Measurements from ENCODE around the gene TXK. TPM values are rescaled to one million over a fixed set of nuclear protein-coding genes. Genes with fewer than 3 reads are reported as not detected.

TXK gene
- total and polyA plus RNA-seq, 3 donors from 2014 or later = 3.1 to 5.9 (median 3.6) TPM

DNA sequence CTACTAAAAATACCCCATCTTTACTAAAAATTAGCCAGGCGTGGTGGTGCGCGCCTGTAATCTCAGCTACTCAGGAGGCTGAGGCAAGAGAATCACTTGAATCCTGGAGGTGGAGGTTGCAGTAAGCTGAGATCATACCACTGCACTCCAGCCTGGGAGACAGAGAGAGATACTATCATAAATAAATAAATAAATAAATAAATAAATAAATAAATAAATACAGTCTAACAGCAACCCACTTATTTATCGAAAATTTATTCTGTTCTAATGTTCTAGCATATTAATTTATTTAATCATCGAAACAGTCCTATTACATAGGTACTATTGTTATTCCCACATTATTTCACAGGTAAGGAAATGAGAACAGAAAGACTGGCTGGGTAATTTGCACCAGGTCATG is 18.2 kb upstream of the TXK start:
- H3K4me3 ChIP-seq = no peak overlapping the region
- no peak for DNase-seq
- intact Hi-C loops (cut with DNase I; ENCODE audit: low total_unique reads) = no loop called here
- no peaks in the 10 kb centered on the region for H3K4me1 ChIP-seq
- H3K27me3 ChIP-seq = no peaks in the 10 kb centered on the region
- H3K36me3 ChIP-seq (ENCODE audit: low read depth, missing control alignments) = no peaks in the 10 kb centered on the region
- no peak overlapping the region for H3K27ac ChIP-seq
- TF ChIP-seq, protein P1, sequence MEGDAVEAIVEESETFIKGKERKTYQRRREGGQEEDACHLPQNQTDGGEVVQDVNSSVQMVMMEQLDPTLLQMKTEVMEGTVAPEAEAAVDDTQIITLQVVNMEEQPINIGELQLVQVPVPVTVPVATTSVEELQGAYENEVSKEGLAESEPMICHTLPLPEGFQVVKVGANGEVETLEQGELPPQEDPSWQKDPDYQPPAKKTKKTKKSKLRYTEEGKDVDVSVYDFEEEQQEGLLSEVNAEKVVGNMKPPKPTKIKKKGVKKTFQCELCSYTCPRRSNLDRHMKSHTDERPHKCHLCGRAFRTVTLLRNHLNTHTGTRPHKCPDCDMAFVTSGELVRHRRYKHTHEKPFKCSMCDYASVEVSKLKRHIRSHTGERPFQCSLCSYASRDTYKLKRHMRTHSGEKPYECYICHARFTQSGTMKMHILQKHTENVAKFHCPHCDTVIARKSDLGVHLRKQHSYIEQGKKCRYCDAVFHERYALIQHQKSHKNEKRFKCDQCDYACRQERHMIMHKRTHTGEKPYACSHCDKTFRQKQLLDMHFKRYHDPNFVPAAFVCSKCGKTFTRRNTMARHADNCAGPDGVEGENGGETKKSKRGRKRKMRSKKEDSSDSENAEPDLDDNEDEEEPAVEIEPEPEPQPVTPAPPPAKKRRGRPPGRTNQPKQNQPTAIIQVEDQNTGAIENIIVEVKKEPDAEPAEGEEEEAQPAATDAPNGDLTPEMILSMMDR (IDR thresholded peaks at IDR 0.05) = no peak
- TF ChIP-seq POLR2A (IDR thresholded peaks at IDR 0.05) = no peak
- 96 to 97% methylated on average over 5 of the region's 5 CpGs for WGBS, 2 donors
- no peaks in the 10 kb centered on the region for H3K9me3 ChIP-seq

DNA sequence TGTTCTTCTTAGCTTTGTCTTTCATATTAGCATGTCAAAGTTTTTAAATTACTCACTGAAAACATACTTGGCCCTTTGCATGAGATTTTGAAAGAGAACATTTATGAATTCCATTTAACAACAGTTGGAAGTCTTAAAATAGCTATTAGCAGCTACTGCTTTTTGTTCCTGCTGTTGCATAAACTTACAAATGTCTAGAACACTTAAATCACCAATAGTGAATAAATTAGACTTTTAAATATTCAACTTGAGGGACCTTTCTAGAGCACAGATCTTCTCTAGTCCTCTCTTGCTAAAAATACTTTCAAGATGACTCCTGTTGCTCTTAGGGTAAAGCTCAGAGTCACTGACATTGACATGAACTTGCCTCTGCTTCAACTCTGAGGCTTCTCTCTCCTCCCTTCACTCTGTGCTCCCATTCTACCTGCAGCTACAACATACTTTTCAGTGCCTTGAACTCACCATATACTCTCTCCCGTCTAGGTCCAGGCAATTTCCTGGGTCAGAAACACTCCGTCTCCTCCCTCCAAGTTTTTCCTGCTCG is 15.8 kb upstream of the TXK start:
- no peak overlapping the region for H3K4me3 ChIP-seq
- DNase-seq = no peak
- H3K9me3 ChIP-seq = no peaks in the 10 kb centered on the region
- intact Hi-C loops (cut with DNase I; ENCODE audit: low total_unique reads) = no loop called here
- TF ChIP-seq POLR2A (IDR thresholded peaks at IDR 0.05) = no peak
- TF ChIP-seq, protein P1 (IDR thresholded peaks at IDR 0.05) = no peak
- H3K27ac ChIP-seq = no peak overlapping the region
- H3K27me3 ChIP-seq = no peaks in the 10 kb centered on the region
- no peaks in the 10 kb centered on the region for H3K36me3 ChIP-seq (ENCODE audit: low read depth, missing control alignments)
- H3K4me1 ChIP-seq = no peaks in the 10 kb centered on the region
- WGBS, 2 donors = 72 to 89% methylated on average over 3 of the region's 3 CpGs

DNA sequence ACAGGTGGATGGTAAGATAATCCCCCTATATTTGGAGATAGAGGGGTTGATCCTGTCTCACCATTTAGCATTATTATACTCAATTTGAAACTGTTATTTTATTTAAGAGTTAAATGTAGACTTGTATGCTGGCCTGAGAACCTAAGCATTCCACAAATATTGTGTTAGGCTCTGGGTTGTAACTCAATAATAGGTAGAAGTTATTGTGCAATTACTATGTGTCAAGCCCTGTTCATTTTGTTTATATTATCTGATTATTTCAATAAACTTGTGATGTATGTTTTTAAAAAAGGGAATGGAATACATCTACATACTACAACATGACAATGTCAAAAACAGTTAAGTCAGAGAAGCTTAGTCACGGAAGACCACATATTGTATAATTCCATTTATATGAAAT is 13.6 kb upstream of the TXK start:
- Histone ChIP-seq H3K27ac (no peak overlapping the region), H3K36me3 (ENCODE audit: low read depth, missing control alignments) (no peaks in the 10 kb centered on the region), H3K27me3 (no peaks in the 10 kb centered on the region), H3K4me1 (no peaks in the 10 kb centered on the region), H3K9me3 (no peaks in the 10 kb centered on the region), H3K4me3 (no peak overlapping the region)
- 83 to 95% methylated on average over 1 of the region's 1 CpG for WGBS, 2 donors
- intact Hi-C loops (cut with DNase I; ENCODE audit: low total_unique reads) = no loop called here
- TF ChIP-seq, protein P1 (IDR thresholded peaks at IDR 0.05) = no peak
- no peak for TF ChIP-seq POLR2A (IDR thresholded peaks at IDR 0.05)
- no peak for DNase-seq

DNA sequence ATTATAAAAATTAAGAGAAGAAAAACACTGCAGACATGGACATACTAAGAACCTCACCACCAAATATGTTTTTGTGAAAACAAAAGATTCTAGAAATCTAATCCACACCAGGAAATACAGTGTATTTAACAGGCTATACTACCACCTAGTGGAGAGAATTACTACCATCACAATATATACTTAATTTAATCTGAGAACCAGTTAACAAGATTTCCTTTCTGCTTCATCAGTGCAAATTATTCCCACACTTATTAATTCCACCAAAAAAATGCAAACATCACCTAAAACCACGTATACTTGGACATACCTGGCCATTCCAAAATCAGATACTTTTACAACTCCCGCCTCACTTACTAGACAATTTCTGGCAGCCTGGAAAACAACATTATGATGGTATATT is 7.0 kb upstream of the TXK start:
- TF ChIP-seq POLR2A (IDR thresholded peaks at IDR 0.05) = no peak
- TF ChIP-seq, protein P1 (IDR thresholded peaks at IDR 0.05) = peak in 1 of 3 experiments; percentile 64
- 58 to 60% methylated on average over 2 of the region's 2 CpGs for WGBS, 2 donors
- no peak for DNase-seq
- Histone ChIP-seq H3K4me1 (no peaks in the 10 kb centered on the region), H3K9me3 (no peaks in the 10 kb centered on the region), H3K27ac (no peak overlapping the region), H3K27me3 (no peaks in the 10 kb centered on the region), H3K4me3 (no peak overlapping the region), H3K36me3 (ENCODE audit: low read depth, missing control alignments) (no peaks in the 10 kb centered on the region)
- intact Hi-C loops (cut with DNase I; ENCODE audit: low total_unique reads) = no loop called here

DNA sequence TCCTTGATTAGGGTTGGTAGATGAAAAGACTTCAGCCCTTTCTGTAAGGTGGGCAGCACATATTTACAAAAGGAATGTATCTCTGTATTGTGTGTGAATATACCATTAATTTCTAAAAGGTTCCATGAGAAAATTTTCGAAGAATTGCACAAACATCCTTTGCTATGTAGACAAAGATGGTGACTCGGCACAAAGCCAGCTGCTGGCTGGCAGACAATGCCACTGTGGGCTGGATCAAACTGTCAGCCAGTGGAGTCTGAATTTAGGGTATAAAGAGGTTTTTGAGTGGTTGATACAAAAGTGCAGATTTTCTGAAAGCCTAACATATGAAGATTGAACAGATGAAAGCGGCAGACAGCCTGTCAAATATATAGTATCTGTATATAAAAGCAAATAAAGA is 5.6 kb upstream of the TXK start:
- no peaks in the 10 kb centered on the region for H3K36me3 ChIP-seq (ENCODE audit: low read depth, missing control alignments)
- DNase-seq = no peak
- H3K27ac ChIP-seq = no peak overlapping the region
- 82 to 89% methylated on average over 3 of the region's 3 CpGs for WGBS, 2 donors
- H3K4me1 ChIP-seq = no peaks in the 10 kb centered on the region
- no peak for TF ChIP-seq POLR2A (IDR thresholded peaks at IDR 0.05)
- TF ChIP-seq, protein P1 (IDR thresholded peaks at IDR 0.05) = no peak
- H3K9me3 ChIP-seq = no peaks in the 10 kb centered on the region
- intact Hi-C loops (cut with DNase I; ENCODE audit: low total_unique reads) = no loop called here
- no peaks in the 10 kb centered on the region for H3K27me3 ChIP-seq
- H3K4me3 ChIP-seq = no peak overlapping the region
